22Rv1 (cell line): ENCODE results near the gene CDK15.

Experiments
- H3K27ac ChIP-seq: fragments of 450-650 bp; 2 replicates; pipeline ENCODE4 v1.5.1; 2017
- ZFX ChIP-seq: fragments of 450-650 bp; IDR thresholded peaks from 2 replicates; pipeline ENCODE4 v1.6.1; 2017; ENCODE audit warnings: antibody characterized with exemption, borderline replicate concordance
- TF ChIP-seq, protein P1 (sequence below): fragments of 450-650 bp; IDR thresholded peaks from 2 replicates; pipeline ENCODE4 v1.5.1; 2017; ENCODE audit warnings: mild to moderate bottlenecking

CDK15 gene

DNA sequence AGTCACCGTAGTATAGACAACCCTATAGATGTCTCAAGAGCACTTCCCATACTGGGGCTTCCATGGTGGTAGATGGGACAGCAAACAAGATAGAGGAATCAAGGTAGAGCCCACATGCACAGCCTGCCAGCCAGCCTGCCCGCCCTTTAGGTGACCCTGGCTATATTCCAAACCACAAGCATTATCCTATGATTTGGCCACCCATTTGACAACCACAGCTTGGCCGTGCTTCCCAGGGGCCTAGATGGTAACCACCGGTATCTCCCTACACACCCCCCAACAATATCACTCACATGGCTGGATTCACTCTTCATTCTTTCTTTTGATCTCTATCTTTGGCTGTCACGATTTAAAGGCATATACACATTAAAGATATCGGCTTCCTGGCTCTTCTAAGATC, 85.3 kb downstream of the CDK15 start:
- TF ChIP-seq ZFX: no peak

DNA sequence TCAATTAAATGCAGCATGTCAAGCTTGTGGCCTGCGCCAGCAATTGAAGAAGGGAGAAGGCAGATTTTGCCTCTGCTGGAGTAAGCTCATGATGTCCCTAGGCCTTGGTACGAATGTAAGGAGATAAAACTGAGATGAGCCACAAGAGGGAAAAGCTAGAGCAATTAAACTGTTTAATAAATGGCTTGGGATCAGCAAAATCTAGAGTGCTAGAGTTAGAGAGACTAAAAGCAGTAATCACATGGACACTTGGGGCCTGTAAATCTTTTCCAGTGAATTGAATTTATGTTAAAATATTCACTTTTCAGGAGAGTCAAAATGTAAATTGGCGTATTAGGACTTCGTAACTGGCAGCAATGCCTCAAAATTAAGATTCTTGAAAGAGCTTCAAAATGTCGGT, 86.2 kb downstream of the CDK15 start:
- no peak overlapping the region for H3K27ac ChIP-seq
- TF ChIP-seq, protein P1, sequence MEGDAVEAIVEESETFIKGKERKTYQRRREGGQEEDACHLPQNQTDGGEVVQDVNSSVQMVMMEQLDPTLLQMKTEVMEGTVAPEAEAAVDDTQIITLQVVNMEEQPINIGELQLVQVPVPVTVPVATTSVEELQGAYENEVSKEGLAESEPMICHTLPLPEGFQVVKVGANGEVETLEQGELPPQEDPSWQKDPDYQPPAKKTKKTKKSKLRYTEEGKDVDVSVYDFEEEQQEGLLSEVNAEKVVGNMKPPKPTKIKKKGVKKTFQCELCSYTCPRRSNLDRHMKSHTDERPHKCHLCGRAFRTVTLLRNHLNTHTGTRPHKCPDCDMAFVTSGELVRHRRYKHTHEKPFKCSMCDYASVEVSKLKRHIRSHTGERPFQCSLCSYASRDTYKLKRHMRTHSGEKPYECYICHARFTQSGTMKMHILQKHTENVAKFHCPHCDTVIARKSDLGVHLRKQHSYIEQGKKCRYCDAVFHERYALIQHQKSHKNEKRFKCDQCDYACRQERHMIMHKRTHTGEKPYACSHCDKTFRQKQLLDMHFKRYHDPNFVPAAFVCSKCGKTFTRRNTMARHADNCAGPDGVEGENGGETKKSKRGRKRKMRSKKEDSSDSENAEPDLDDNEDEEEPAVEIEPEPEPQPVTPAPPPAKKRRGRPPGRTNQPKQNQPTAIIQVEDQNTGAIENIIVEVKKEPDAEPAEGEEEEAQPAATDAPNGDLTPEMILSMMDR: no peak
- TF ChIP-seq ZFX: no peak

More for the DNA sequence above, 85.3 kb downstream of the CDK15 start:
- H3K27ac ChIP-seq: no peak overlapping the region

DNA sequence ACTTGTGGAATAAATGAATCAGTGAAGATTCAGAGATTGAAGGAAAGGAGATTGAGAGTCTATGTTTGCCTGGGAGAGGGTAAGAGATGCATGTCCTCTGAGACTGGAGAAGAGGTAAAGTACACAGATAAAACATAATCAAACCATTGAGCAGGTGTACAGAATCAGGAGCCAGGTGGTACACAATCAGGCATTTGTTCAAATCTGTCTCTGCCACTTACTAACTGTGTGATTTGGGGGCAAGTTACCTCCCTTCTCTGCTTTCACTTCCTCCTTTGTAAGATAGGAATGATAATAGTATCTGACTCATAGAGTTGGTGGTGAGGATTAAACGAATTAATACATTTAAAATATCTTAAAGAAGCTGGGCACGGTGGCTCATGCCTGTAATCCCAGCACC, 94.0 kb downstream of the CDK15 start:
- no peak overlapping the region for H3K27ac ChIP-seq
- TF ChIP-seq, protein P1: no peak
- TF ChIP-seq ZFX: no peak

DNA sequence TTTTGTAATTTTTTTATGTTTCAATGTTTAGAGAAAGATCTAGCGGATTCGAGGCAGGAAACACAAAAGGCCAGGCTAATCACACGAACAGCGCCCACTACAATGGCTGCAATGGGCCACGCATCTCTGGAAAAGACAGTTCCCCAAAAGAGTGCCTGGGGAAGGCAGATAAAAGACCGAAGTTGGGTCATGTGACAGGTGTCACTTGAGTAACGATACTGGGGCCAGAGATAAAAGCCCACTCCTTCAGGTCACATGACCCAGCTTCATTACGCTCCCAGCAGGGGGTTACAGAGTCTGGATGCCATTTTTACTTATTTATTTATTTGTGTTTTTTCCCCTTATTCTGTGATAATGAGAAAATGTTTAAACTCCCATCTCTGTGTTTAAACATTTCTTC, 95.4 kb downstream of the CDK15 start:
- H3K27ac ChIP-seq: no peak overlapping the region
- TF ChIP-seq, protein P1: no peak
- TF ChIP-seq ZFX: no peak

DNA sequence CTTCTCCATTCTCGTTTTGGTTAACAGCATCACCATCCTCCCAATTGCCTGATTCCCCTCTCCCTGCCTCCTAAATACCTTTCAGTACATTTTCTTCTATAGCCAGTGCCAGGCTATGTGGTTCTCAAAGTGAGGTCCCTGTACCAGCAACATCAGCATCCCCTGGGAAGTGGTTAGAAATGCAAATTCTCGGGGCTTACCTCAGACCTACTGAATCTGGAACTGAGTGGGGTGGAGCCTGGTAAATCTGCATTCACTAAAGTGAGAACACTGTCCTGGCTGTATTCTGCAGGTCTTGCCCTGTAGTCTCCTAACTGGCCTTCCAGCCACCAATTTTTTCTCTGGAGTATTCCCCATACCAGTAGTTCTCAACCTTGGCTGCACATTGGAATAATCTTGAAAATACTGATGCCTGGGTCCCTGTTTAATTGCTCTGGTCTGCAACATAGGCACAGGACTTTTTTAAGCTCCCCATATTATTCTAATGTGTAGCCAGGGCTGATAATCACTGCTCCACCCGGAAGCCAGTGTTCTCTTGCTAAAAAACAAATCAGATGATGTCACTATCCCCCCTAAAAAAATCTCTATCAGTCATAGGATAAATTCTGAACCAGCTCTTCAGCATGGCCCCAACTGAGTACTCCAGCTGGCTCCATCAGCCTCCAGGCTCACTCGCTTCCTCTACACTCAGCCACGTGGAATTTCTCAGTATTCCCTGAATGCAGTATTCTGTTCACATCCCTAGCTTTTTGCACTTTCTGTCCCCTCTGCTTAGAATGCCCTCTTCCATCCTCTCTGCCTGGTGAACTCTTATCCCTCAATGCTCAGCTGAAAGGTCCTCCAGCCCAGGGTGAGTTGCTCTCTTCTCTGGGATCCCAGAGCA, 98.4 kb downstream of the CDK15 start:
- H3K27ac ChIP-seq: no peak overlapping the region
- TF ChIP-seq, protein P1: no peak
- no peak for TF ChIP-seq ZFX

DNA sequence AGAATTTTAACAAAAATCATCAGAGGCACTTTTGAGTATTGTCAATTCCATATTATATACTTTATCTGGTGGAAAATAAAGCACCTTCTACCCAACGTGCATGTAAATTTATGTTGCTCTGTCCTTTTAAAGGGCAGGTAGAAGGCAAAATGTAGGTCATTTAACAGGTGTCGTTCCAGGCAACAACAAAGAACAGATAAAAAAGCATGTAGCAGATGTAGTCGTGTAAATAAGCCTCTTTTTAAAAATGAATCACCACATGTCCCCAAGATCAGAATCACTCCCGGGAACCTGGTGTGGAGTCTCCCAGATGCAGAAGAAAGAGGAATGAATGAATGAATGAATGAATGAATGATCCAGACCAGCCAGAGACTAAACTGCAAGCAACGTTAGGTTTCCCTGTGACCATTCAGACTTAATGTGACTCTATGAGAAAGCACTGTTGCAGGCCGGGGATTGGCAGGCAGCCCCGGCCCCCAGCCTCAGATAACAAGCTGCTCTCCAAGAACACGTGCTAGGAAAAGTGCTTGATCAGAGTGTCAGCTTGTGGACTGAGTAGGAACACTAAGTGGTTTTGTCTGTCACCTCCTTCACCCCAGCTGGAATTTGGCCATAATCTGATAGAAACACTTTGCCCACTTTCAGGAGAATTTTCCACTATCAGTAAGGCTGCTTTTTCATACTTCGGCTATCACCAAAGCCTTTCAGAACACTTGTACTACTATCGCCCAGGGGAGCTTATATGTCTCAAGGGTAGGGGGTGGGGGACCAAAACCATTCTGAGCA, 100.6 kb downstream of the CDK15 start:
- TF ChIP-seq, protein P1: no peak
- TF ChIP-seq ZFX: no peak
- no peak overlapping the region for H3K27ac ChIP-seq

DNA sequence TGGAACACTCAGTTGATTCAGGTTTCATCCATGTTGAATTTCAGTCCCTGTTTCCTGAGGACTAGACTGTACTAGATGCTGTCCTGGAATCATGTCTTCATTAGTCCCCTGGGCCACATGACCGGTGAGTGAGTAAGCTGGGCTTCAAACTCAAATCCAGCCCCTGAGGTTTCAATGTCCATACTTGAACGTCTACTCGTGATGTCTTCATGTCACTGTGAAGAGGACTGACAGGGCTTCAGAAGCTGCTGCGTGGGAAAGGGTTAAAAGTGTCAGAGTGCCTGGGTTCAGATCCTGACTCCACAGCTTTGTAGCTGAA, 101.2 kb downstream of the CDK15 start:
- no peak overlapping the region for H3K27ac ChIP-seq
- TF ChIP-seq, protein P1: no peak
- TF ChIP-seq ZFX: no peak
